ENCODE measurements around the gene SVEP1.
"Not testable (repeated sequence)": the region's sequence is repeated elsewhere in the genome, so short reads cannot be mapped to it uniquely, and the experiment has no call there.

SVEP1 gene

GRCh38 chr9:110579034-110579861 lies at the start of gene SVEP1:
SVEP1 (minus strand) TSS chr9:110579741; CDS start chr9:110579543, 198 bp downstream.
- peak in 34 of 51 donors; percentile 5 to 72 (median 36) for DNase-seq

GRCh38 chr9:110626101-110626829 lies 46.7 kb upstream of the SVEP1 start:
- no peak for DNase-seq

GRCh38 chr9:110623462-110624025 lies 44.0 kb upstream of the SVEP1 start:
- peak in 12 of 51 donors; percentile 0 to 80 (median 20) for DNase-seq

- DNase-seq, result no peak
Observed at GRCh38 chr9:110622368-110622767, 42.8 kb upstream of the SVEP1 start.

GRCh38 chr9:110620726-110621125 lies 41.2 kb upstream of the SVEP1 start:
- no peak for DNase-seq

GRCh38 chr9:110619831-110620230 lies 40.3 kb upstream of the SVEP1 start:
- DNase-seq, result no peak

- no peak for DNase-seq
Observed at GRCh38 chr9:110615498-110615897, 36.0 kb upstream of the SVEP1 start.

- DNase-seq, result not testable (repeated sequence)
Observed at GRCh38 chr9:110614576-110614975, 35.0 kb upstream of the SVEP1 start.

GRCh38 chr9:110606179-110606790 lies 26.7 kb upstream of the SVEP1 start:
- no peak for DNase-seq

- DNase-seq, result no peak
Observed at GRCh38 chr9:110605565-110605964, 26.0 kb upstream of the SVEP1 start.

GRCh38 chr9:110604171-110604601 lies 24.6 kb upstream of the SVEP1 start:
- DNase-seq, result no peak

- no peak for DNase-seq
Observed at GRCh38 chr9:110602281-110602680, 22.7 kb upstream of the SVEP1 start.

- no peak for DNase-seq
Observed at GRCh38 chr9:110601098-110601497, 21.6 kb upstream of the SVEP1 start.

- DNase-seq, result no peak
Observed at GRCh38 chr9:110599468-110599867, 19.9 kb upstream of the SVEP1 start.

GRCh38 chr9:110592044-110592830 lies 12.7 kb upstream of the SVEP1 start:
- DNase-seq, result no peak

- DNase-seq, result no peak
Observed at GRCh38 chr9:110591526-110591925, 12.0 kb upstream of the SVEP1 start.

GRCh38 chr9:110590816-110591215 lies 11.3 kb upstream of the SVEP1 start:
- DNase-seq, result no peak

GRCh38 chr9:110588296-110588695 lies 8.8 kb upstream of the SVEP1 start:
- no peak for DNase-seq

- DNase-seq, result no peak
Observed at GRCh38 chr9:110583237-110583636, 3.7 kb upstream of the SVEP1 start.

GRCh38 chr9:110582156-110582555 lies 2.6 kb upstream of the SVEP1 start:
- DNase-seq, result no peak

- DNase-seq, result no peak
Observed at GRCh38 chr9:110580850-110581249, 1.3 kb upstream of the SVEP1 start.

Data from hypothalamus (tissue), 51 donors.